Measurements from ENCODE around the gene NR4A2. TPM values are rescaled to one million over a fixed set of nuclear protein-coding genes. Genes with fewer than 3 reads are reported as not detected.

Gene NR4A2
- total and polyA plus RNA-seq, 7 donors, result 1.8 to 11.3 (median 2.6) TPM

- intact Hi-C loops (cut with DNase I), result loop anchor here (10.0 kb wide), 1 partner anchor 843 kb away; no protein-coding TSS in a partner anchor
Observed at GRCh38 chr2:156331572-156332283, 793 bp downstream of the NR4A2 start.

GRCh38 chr2:156329927-156330726 is 2.4 kb downstream of the NR4A2 start:
- Histone ChIP-seq H3K27ac (no peak overlapping the region), H3K9me3 (no peaks in the 10 kb centered on the region), H3K4me3 (no peak overlapping the region), H3K27me3 (peaks cover 0 to 33% (median 0%) of the 10 kb centered on the region in 3 donors), H3K36me3 (peaks cover 0 to 15% (median 2%) of the 10 kb centered on the region in 4 donors), H3K4me1 (peaks cover 0 to 29% (median 3%) of the 10 kb centered on the region in 4 donors)
- DNase-seq, result no peak
- no peak for TF ChIP-seq EP300 (IDR thresholded peaks at IDR 0.05)
- 59 to 90% methylated on average over 23 of the region's 23 CpGs for WGBS, 2 donors
- intact Hi-C loops (cut with DNase I), result loop anchor here (10.0 kb wide), 1 partner anchor 845 kb away; no protein-coding TSS in a partner anchor

More at GRCh38 chr2:156331572-156332283, 793 bp downstream of the NR4A2 start:
- Histone ChIP-seq H3K27me3 (peaks cover 0 to 29% (median 0%) of the 10 kb centered on the region in 3 donors), H3K27ac (peak overlapping the region; percentile 98 to 100 (median 98)), H3K4me1 (peaks cover 0 to 32% (median 3%) of the 10 kb centered on the region in 4 donors), H3K4me3 (peak overlapping the region; percentile 71 to 83 (median 74)), H3K36me3 (peaks cover 0 to 10% (median 2%) of the 10 kb centered on the region in 4 donors), H3K9me3 (no peaks in the 10 kb centered on the region)
- 1 to 2% methylated on average over 18 of the region's 18 CpGs for WGBS, 2 donors
- no peak for TF ChIP-seq CTCF (IDR thresholded peaks at IDR 0.05)
- peak in 1 of 2 donors; percentile 12 for TF ChIP-seq POLR2A (IDR thresholded peaks at IDR 0.05)
- TF ChIP-seq POLR2AphosphoS5 (IDR thresholded peaks at IDR 0.05), result peak; percentile 54 to 88 (median 62)
- TF ChIP-seq EP300 (IDR thresholded peaks at IDR 0.05), result peak in 2 of 4 donors; percentile 34 to 58
- peak; percentile 91 for DNase-seq

- peak overlapping the region in 1 of 4 donors; percentile 7 for H3K4me3 ChIP-seq
- TF ChIP-seq CTCF (IDR thresholded peaks at IDR 0.05), result no peak
- TF ChIP-seq EP300 (IDR thresholded peaks at IDR 0.05), result no peak
- TF ChIP-seq POLR2A (IDR thresholded peaks at IDR 0.05), result no peak
- TF ChIP-seq POLR2AphosphoS5 (IDR thresholded peaks at IDR 0.05), result no peak
Observed at GRCh38 chr2:156329031-156329926, 3.2 kb downstream of the NR4A2 start.

GRCh38 chr2:156327835-156328695 is 4.5 kb downstream of the NR4A2 start:
- no peak for DNase-seq
- H3K36me3 ChIP-seq, result peaks cover 0 to 20% (median 2%) of the 10 kb centered on the region in 4 donors
- TF ChIP-seq POLR2AphosphoS5 (IDR thresholded peaks at IDR 0.05), result no peak
- TF ChIP-seq POLR2A (IDR thresholded peaks at IDR 0.05), result no peak
- no peak for TF ChIP-seq CTCF (IDR thresholded peaks at IDR 0.05)
- no peak for TF ChIP-seq EP300 (IDR thresholded peaks at IDR 0.05)

More at GRCh38 chr2:156329031-156329926, 3.2 kb downstream of the NR4A2 start:
- WGBS, 2 donors, result 41 to 86% methylated on average over 64 of the region's 64 CpGs
- Histone ChIP-seq H3K9me3 (no peaks in the 10 kb centered on the region), H3K27ac (no peak overlapping the region), H3K36me3 (peaks cover 0 to 20% (median 2%) of the 10 kb centered on the region in 4 donors), H3K4me1 (peaks cover 0 to 26% (median 3%) of the 10 kb centered on the region in 4 donors), H3K27me3 (peaks cover 0 to 40% (median 0%) of the 10 kb centered on the region in 3 donors)
- intact Hi-C loops (cut with DNase I), result no loop called here
- DNase-seq, result peak; percentile 68

More at GRCh38 chr2:156327835-156328695, 4.5 kb downstream of the NR4A2 start:
- WGBS, 2 donors, result 71 to 95% methylated on average over 38 of the region's 38 CpGs
- Histone ChIP-seq H3K4me1 (peaks cover 0 to 18% (median 3%) of the 10 kb centered on the region in 4 donors), H3K27me3 (peaks cover under 1 to 52% (median 3%) of the 10 kb centered on the region in 3 donors), H3K4me3 (no peak overlapping the region), H3K27ac (no peak overlapping the region), H3K9me3 (no peaks in the 10 kb centered on the region)
- intact Hi-C loops (cut with DNase I), result no loop called here
